ENCODE data around the gene ZC3HAV1. TPM values are rescaled to one million over a fixed set of nuclear protein-coding genes. Genes with fewer than 3 reads are reported as not detected.

ZC3HAV1 gene
- total and polyA plus RNA-seq, 12 donors, result 7.7 to 50.8 (median 37.1) TPM

DNA sequence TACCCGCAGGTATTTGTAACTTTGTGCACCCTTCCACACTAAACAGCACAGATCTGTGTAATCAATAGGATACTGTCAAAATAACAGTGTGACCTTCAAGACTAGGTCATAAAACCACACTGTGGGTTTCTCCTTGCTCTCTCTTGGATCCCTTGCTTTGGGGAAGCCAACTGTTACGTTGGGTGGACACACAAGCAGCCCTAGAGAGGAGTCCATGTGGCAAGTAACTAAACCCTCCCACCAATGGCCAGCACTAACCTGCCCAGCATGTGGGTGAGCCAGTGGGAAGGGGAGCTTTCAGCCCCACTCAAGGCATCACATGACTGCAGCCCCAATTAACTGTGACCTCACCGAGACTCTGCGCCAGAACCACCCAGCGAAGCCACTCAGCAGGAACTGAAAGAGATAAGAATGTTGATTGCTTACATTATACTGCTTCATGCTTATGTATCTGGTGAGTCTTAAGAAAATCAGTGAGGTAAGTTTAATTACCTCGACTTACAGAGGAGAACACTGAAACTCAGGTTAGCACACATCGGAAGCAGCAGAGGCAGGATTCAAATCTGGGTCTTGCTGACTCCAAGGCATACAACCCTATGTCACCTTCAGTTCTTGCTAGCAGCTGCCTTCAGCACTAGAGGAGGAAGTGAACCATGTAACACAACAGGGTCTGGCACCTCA is 9.4 kb upstream of the ZC3HAV1 start:
- intact Hi-C loops (cut with DNase I), result no loop called here
- no peak overlapping the region for H3K4me3 ChIP-seq
- no peaks in the 10 kb centered on the region for H3K27me3 ChIP-seq
- no peak overlapping the region for H3K27ac ChIP-seq
- 59 to 68% (median 66%) methylated on average over 7 of the region's 7 CpGs for WGBS, 4 donors
- H3K4me1 ChIP-seq (replicated peaks in 1 of 2), result peaks cover 0 to 6% of the 10 kb centered on the region in 2 donors
- H3K9me3 ChIP-seq (replicated peaks in 1 of 3), result no peaks in the 10 kb centered on the region
- TF ChIP-seq, protein P1, sequence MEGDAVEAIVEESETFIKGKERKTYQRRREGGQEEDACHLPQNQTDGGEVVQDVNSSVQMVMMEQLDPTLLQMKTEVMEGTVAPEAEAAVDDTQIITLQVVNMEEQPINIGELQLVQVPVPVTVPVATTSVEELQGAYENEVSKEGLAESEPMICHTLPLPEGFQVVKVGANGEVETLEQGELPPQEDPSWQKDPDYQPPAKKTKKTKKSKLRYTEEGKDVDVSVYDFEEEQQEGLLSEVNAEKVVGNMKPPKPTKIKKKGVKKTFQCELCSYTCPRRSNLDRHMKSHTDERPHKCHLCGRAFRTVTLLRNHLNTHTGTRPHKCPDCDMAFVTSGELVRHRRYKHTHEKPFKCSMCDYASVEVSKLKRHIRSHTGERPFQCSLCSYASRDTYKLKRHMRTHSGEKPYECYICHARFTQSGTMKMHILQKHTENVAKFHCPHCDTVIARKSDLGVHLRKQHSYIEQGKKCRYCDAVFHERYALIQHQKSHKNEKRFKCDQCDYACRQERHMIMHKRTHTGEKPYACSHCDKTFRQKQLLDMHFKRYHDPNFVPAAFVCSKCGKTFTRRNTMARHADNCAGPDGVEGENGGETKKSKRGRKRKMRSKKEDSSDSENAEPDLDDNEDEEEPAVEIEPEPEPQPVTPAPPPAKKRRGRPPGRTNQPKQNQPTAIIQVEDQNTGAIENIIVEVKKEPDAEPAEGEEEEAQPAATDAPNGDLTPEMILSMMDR (IDR thresholded peaks at IDR 0.05), result no peak
- no peak for TF ChIP-seq POLR2A (IDR thresholded peaks at IDR 0.05)
- no peak for DNase-seq
- H3K36me3 ChIP-seq (replicated peaks in 1 of 2), result no peaks in the 10 kb centered on the region

- Histone ChIP-seq H3K4me3 (no peak overlapping the region), H3K9me3 (replicated peaks in 1 of 3) (no peaks in the 10 kb centered on the region), H3K36me3 (replicated peaks in 1 of 2) (no peaks in the 10 kb centered on the region), H3K27me3 (no peaks in the 10 kb centered on the region), H3K27ac (no peak overlapping the region), H3K4me1 (replicated peaks in 1 of 2) (peaks cover 0 to 6% of the 10 kb centered on the region in 2 donors)
- no peak for DNase-seq
- intact Hi-C loops (cut with DNase I), result no loop called here
- 32 to 36% (median 34%) methylated on average over 8 of the region's 8 CpGs for WGBS, 4 donors
- TF ChIP-seq, protein P1 (IDR thresholded peaks at IDR 0.05), result no peak
- no peak for TF ChIP-seq POLR2A (IDR thresholded peaks at IDR 0.05)
These were observed 8.8 kb upstream of the ZC3HAV1 start for GRCh38 chr7:139118234-139118804.

DNA sequence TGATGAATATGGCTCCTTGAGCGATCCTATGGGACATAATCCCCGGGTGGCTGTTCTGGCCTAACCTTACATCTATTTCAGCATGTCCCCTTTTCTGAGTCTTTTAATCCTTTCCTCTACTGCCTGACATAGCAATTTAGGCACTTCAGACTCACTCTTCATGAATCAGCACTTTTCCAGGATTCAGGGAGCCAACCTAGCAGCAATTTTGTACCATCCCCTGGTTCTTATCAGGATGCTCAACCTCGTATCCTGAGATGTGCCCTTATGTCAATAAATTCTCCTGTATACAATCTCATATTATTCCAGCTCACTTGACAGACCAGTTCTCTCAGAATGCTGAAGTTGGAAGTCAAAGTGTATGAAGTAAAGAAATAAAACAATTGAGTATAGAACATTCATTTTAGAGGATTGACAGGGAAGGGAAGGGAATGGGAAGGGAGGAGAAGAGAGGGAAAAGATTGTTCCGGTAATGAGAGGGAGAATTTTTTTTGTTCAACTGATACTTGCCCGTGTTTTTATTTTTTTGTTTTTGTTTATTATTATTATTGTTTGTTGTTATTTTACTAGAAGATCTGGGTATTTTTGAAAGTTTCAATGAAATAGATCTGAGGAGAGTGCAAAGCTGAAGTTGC is 8.2 kb upstream of the ZC3HAV1 start:
- no peak for TF ChIP-seq POLR2A (IDR thresholded peaks at IDR 0.05)
- TF ChIP-seq, protein P1 (IDR thresholded peaks at IDR 0.05), result no peak
- H3K36me3 ChIP-seq (replicated peaks in 1 of 2), result no peaks in the 10 kb centered on the region
- WGBS, 4 donors, result 78 to 83% (median 81%) methylated on average over 5 of the region's 5 CpGs
- no peak for DNase-seq
- peaks cover 0 to 6% of the 10 kb centered on the region in 2 donors for H3K4me1 ChIP-seq (replicated peaks in 1 of 2)
- H3K27me3 ChIP-seq, result no peaks in the 10 kb centered on the region
- H3K9me3 ChIP-seq (replicated peaks in 1 of 3), result no peaks in the 10 kb centered on the region
- intact Hi-C loops (cut with DNase I), result no loop called here
- no peak overlapping the region for H3K27ac ChIP-seq
- no peak overlapping the region for H3K4me3 ChIP-seq

DNA sequence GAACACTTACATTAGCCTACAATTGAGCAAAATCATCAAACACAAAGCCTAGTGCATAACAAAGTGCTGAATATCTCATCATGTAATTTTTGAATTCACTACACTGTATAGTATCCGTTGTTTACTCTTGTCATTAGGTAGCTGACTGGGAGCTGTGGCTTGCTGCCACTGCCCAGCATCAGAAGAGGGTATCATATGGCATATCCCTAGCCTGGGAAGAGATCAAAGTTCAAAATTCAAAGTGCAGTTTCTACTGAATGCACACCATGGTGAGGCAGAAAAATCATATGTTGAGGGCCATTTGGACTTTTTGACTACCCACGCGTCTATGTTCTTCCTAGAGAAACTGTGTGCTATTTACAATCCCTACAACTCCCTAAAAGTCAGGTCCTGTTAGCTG is 7.5 kb upstream of the ZC3HAV1 start:
- TF ChIP-seq, protein P1 (IDR thresholded peaks at IDR 0.05), result no peak
- TF ChIP-seq POLR2A (IDR thresholded peaks at IDR 0.05), result no peak
- no peak overlapping the region for H3K27ac ChIP-seq
- H3K9me3 ChIP-seq (replicated peaks in 1 of 3), result no peaks in the 10 kb centered on the region
- intact Hi-C loops (cut with DNase I), result no loop called here
- H3K4me1 ChIP-seq (replicated peaks in 1 of 2), result peaks cover 0 to 6% of the 10 kb centered on the region in 2 donors
- H3K27me3 ChIP-seq, result no peaks in the 10 kb centered on the region
- WGBS, 4 donors, result 85 to 91% (median 89%) methylated on average over 3 of the region's 3 CpGs
- DNase-seq, result no peak
- no peaks in the 10 kb centered on the region for H3K36me3 ChIP-seq (replicated peaks in 1 of 2)
- no peak overlapping the region for H3K4me3 ChIP-seq

Measured in adrenal gland (tissue), 12 donors.